SK-N-MC (cell line): ENCODE results near the gene POLR3E.

ENCODE experiments used
- EZH2 ChIP-seq: fragments of 200-600 bp; sonication (generic); IDR thresholded peaks from one replicate; pipeline ENCODE4 v1.6.1; 2017; ENCODE audit warnings: antibody characterized with exemption
- FOXP2 ChIP-seq: optimal IDR thresholded peaks from 2 replicates; pipeline ENCODE3; 2011; ENCODE audit warnings: mild to moderate bottlenecking, moderate library complexity; ENCODE audit not compliant: insufficient read depth; ENCODE audit errors: extremely low read length, control extremely low read depth
- POLR2AphosphoS5 ChIP-seq: IDR thresholded peaks from 2 replicates; pipeline ENCODE4 v1.6.1; 2012; ENCODE audit warnings: mild to moderate bottlenecking, low read depth, low read length, borderline replicate concordance

- no peak for TF ChIP-seq EZH2
- TF ChIP-seq POLR2AphosphoS5: no peak
- no peak for TF ChIP-seq FOXP2
These were observed 12.6 kb upstream of the POLR3E start for GRCh38 chr16:22284637-22285036.
